ENCODE data around the gene PIEZO2. TPM values are rescaled to one million over a fixed set of nuclear protein-coding genes. Genes with fewer than 3 reads are reported as not detected.

The PIEZO2 gene
- total RNA-seq, 1 donor from 2014 or later = 26.8 TPM

GRCh38 chr18:11081009-11081532 is 68.3 kb downstream of the PIEZO2 start:
- no peak for ATAC-seq
- intact Hi-C loops (cut with DNase I) = no loop called here
- no peak for DNase-seq (ENCODE audit: low spot score)

- ATAC-seq = no peak
- no peak for DNase-seq (ENCODE audit: low spot score)
- intact Hi-C loops (cut with DNase I) = no loop called here
Measured at GRCh38 chr18:11078491-11078890, 70.9 kb downstream of the PIEZO2 start.

- ATAC-seq (no peak), DNase-seq (ENCODE audit: low spot score) (no peak)
- intact Hi-C loops (cut with DNase I) = no loop called here
Measured at GRCh38 chr18:11077548-11078187, 71.7 kb downstream of the PIEZO2 start.

- intact Hi-C loops (cut with DNase I) = no loop called here
- ATAC-seq (no peak), DNase-seq (ENCODE audit: low spot score) (no peak)
Measured at GRCh38 chr18:11074889-11075288, 74.5 kb downstream of the PIEZO2 start.

GRCh38 chr18:11073971-11074370 is 75.4 kb downstream of the PIEZO2 start:
- no peak for ATAC-seq
- intact Hi-C loops (cut with DNase I) = no loop called here
- DNase-seq (ENCODE audit: low spot score) = no peak

- ATAC-seq (no peak), DNase-seq (ENCODE audit: low spot score) (no peak)
- intact Hi-C loops (cut with DNase I) = no loop called here
Measured at GRCh38 chr18:11072632-11073031, 76.7 kb downstream of the PIEZO2 start.

GRCh38 chr18:11071300-11071699 is 78.1 kb downstream of the PIEZO2 start:
- no peak for ATAC-seq
- intact Hi-C loops (cut with DNase I) = no loop called here
- DNase-seq (ENCODE audit: low spot score) = no peak

- intact Hi-C loops (cut with DNase I) = no loop called here
- no peak for DNase-seq (ENCODE audit: low spot score)
- ATAC-seq = no peak
Measured at GRCh38 chr18:11070593-11070992, 78.8 kb downstream of the PIEZO2 start.

GRCh38 chr18:11066038-11066437 is 83.3 kb downstream of the PIEZO2 start:
- intact Hi-C loops (cut with DNase I) = no loop called here
- DNase-seq (ENCODE audit: low spot score) = no peak
- no peak for ATAC-seq

- DNase-seq (ENCODE audit: low spot score) (no peak), ATAC-seq (no peak)
- intact Hi-C loops (cut with DNase I) = no loop called here
Measured at GRCh38 chr18:11064727-11065460, 84.5 kb downstream of the PIEZO2 start.

- DNase-seq (ENCODE audit: low spot score) = no peak
- intact Hi-C loops (cut with DNase I) = no loop called here
- ATAC-seq = no peak
Measured at GRCh38 chr18:11064106-11064505, 85.3 kb downstream of the PIEZO2 start.

GRCh38 chr18:11055721-11056120 is 93.6 kb downstream of the PIEZO2 start:
- no peak for ATAC-seq
- no peak for DNase-seq (ENCODE audit: low spot score)
- intact Hi-C loops (cut with DNase I) = no loop called here

- intact Hi-C loops (cut with DNase I) = no loop called here
- ATAC-seq (no peak), DNase-seq (ENCODE audit: low spot score) (no peak)
Measured at GRCh38 chr18:11054497-11054896, 94.9 kb downstream of the PIEZO2 start.

GRCh38 chr18:11053293-11053692 is 96.1 kb downstream of the PIEZO2 start:
- intact Hi-C loops (cut with DNase I) = no loop called here
- DNase-seq (ENCODE audit: low spot score) = no peak
- ATAC-seq = no peak

- intact Hi-C loops (cut with DNase I) = no loop called here
Measured at GRCh38 chr18:11052800-11053199, 96.6 kb downstream of the PIEZO2 start.

GRCh38 chr18:11051462-11051861 is 97.9 kb downstream of the PIEZO2 start:
- intact Hi-C loops (cut with DNase I) = no loop called here
- DNase-seq (ENCODE audit: low spot score) (no peak), ATAC-seq (no peak)

More at GRCh38 chr18:11052800-11053199, 96.6 kb downstream of the PIEZO2 start:
- DNase-seq (ENCODE audit: low spot score) (no peak), ATAC-seq (no peak)

GRCh38 chr18:11050966-11051365 is 98.4 kb downstream of the PIEZO2 start:
- ATAC-seq = no peak
- intact Hi-C loops (cut with DNase I) = no loop called here

GRCh38 chr18:11047817-11048216 is 101.6 kb downstream of the PIEZO2 start:
- no peak for ATAC-seq
- DNase-seq (ENCODE audit: low spot score) = no peak
- intact Hi-C loops (cut with DNase I) = loop anchor here (1.0 to 10.0 kb wide), 2 partner anchors 18 to 193 kb away; no protein-coding TSS in a partner anchor

More at GRCh38 chr18:11050966-11051365, 98.4 kb downstream of the PIEZO2 start:
- no peak for DNase-seq (ENCODE audit: low spot score)

- intact Hi-C loops (cut with DNase I) = loop anchor here (1.0 to 10.0 kb wide), 2 partner anchors 17 to 192 kb away; no protein-coding TSS in a partner anchor
- ATAC-seq (no peak), DNase-seq (ENCODE audit: low spot score) (no peak)
Measured at GRCh38 chr18:11047156-11047555, 102.2 kb downstream of the PIEZO2 start.

- ATAC-seq (no peak), DNase-seq (ENCODE audit: low spot score) (no peak)
- intact Hi-C loops (cut with DNase I) = loop anchor here (10.0 kb wide), 1 partner anchor 191 kb away; no protein-coding TSS in a partner anchor
Measured at GRCh38 chr18:11046140-11046539, 103.2 kb downstream of the PIEZO2 start.
